CD4-positive, alpha-beta T cell treated with Interleukin-21 for 1 hour (primary cell): ENCODE measurements around the gene SCN4A.
"Not testable (repeated sequence)": the region's sequence is repeated elsewhere in the genome, so short reads cannot be mapped to it uniquely, and the experiment has no call there.

Experiments
- DNase-seq: peaks from one replicate; pipeline ENCODE4 v3.0.0-alpha.2; 2020

The SCN4A gene

GRCh38 chr17:63932721-63933120, 40.0 kb downstream of the SCN4A start:
- DNase-seq = no peak

GRCh38 chr17:63931981-63932561, 40.6 kb downstream of the SCN4A start, which contains the start of gene CD79B:
Gene CD79B (minus strand): TSS chr17:63932331. CDS start chr17:63932261, 70 bp downstream.
- peak; percentile 24 for DNase-seq

- peak; percentile 70 for DNase-seq
Measured at GRCh38 chr17:63930951-63931575, 41.7 kb downstream of the SCN4A start.

- no peak for DNase-seq
Measured at GRCh38 chr17:63929860-63930766, 42.6 kb downstream of the SCN4A start.

GRCh38 chr17:63928966-63929695, 43.6 kb downstream of the SCN4A start:
- no peak for DNase-seq

GRCh38 chr17:63928172-63928666, 44.5 kb downstream of the SCN4A start:
- DNase-seq = no peak

GRCh38 chr17:63927464-63928171, 45.1 kb downstream of the SCN4A start:
- DNase-seq = no peak

GRCh38 chr17:63926164-63926563, 46.6 kb downstream of the SCN4A start:
- DNase-seq = no peak

- no peak for DNase-seq
Measured at GRCh38 chr17:63925615-63926014, 47.1 kb downstream of the SCN4A start.

GRCh38 chr17:63922402-63922801, 50.3 kb downstream of the SCN4A start:
- DNase-seq = not testable (repeated sequence)

GRCh38 chr17:63920779-63921178, 51.9 kb downstream of the SCN4A start:
- DNase-seq = not testable (repeated sequence)

GRCh38 chr17:63920050-63920449, 52.7 kb downstream of the SCN4A start:
- DNase-seq = not testable (repeated sequence)

- DNase-seq = peak; percentile 84
Measured at GRCh38 chr17:63919311-63919723, 53.4 kb downstream of the SCN4A start.

GRCh38 chr17:63918789-63919305, 53.9 kb downstream of the SCN4A start, which contains the start of gene GH1:
Gene GH1 (minus strand): TSS chr17:63918839. CDS start chr17:63918776, 63 bp downstream.
- not testable (repeated sequence) for DNase-seq

GRCh38 chr17:63918305-63918704, 54.4 kb downstream of the SCN4A start:
- DNase-seq = no peak

- no peak for DNase-seq
Measured at GRCh38 chr17:63917646-63918045, 55.1 kb downstream of the SCN4A start.

GRCh38 chr17:63917206-63917605, 55.5 kb downstream of the SCN4A start:
- DNase-seq = not testable (repeated sequence)

- no peak for DNase-seq
Measured at GRCh38 chr17:63916566-63917185, 56.0 kb downstream of the SCN4A start.

- not testable (repeated sequence) for DNase-seq
Measured at GRCh38 chr17:63915753-63916152, 57.0 kb downstream of the SCN4A start.

GRCh38 chr17:63914471-63914870, 58.2 kb downstream of the SCN4A start:
- no peak for DNase-seq

- DNase-seq = peak; percentile 68
Measured at GRCh38 chr17:63911657-63912100, 61.0 kb downstream of the SCN4A start.
